WI38 (cell line): ENCODE results near the gene FBXW9.

Experiments used
- H3K4me3 ChIP-seq: 2 replicates; pipeline ENCODE4 v1.5.1; 2011; ENCODE audit warnings: low read depth, mild to moderate bottlenecking, control low read depth, low read length
- TF ChIP-seq, protein P1 (sequence below): IDR thresholded peaks from 2 replicates; pipeline ENCODE4 v1.5.1; 2012; ENCODE audit warnings: low read depth, mild to moderate bottlenecking, control low read depth, low read length

FBXW9 gene

DNA sequence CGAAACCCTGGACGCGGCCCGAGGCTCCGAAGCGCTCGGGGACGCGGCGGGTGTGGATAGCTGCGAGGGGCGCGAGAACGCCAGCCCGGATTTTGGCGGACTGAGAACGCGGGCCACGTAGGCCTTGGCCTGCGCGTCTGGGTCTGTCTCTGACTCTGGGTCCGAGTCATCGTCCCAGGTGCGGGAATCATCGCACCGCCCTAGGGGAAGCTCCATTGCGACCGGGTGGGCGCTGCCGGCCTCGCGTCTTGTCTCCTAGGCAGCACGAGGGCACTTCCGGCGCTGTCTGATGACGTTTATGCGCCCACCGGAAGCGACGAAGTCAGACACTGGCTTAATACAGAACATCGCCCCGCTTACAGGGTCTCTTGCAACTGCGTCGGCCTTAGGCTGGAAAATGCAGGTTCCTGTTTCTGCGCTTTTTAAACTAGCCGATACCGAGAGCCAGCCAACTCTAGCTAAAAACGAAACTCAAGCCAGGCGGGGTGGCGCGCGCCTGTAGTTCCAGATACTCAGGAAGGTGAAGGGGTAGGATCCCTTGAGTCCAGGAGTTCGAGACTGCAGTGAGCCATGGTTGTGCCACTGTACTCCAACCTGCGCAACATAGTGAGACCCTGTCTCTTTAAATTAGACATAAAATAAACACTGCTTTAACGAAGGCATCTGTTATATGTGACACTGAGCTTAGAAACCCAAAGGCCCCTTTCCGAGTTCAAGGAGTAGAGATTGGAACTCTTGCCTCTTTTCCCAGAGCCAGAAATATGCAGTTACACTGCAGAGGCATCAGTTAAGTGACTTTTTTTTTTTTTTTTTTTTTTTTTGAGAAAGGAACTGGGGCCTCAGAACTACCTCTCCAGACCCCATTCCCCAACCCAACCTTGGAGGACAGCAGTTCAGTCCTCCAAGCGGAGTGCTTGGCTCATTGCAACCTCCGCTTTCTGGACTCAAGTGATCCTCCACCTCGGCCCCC lies at the start of gene FBXW9:
TSS of gene FBXW9 (minus strand) at position 266 of the 970 bp plus-strand sequence. CDS start at position 216, 50 bp downstream.
- peak within 1 kb of the TSS; percentile 87 for H3K4me3 ChIP-seq
- TF ChIP-seq, protein P1, sequence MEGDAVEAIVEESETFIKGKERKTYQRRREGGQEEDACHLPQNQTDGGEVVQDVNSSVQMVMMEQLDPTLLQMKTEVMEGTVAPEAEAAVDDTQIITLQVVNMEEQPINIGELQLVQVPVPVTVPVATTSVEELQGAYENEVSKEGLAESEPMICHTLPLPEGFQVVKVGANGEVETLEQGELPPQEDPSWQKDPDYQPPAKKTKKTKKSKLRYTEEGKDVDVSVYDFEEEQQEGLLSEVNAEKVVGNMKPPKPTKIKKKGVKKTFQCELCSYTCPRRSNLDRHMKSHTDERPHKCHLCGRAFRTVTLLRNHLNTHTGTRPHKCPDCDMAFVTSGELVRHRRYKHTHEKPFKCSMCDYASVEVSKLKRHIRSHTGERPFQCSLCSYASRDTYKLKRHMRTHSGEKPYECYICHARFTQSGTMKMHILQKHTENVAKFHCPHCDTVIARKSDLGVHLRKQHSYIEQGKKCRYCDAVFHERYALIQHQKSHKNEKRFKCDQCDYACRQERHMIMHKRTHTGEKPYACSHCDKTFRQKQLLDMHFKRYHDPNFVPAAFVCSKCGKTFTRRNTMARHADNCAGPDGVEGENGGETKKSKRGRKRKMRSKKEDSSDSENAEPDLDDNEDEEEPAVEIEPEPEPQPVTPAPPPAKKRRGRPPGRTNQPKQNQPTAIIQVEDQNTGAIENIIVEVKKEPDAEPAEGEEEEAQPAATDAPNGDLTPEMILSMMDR: no peak

DNA sequence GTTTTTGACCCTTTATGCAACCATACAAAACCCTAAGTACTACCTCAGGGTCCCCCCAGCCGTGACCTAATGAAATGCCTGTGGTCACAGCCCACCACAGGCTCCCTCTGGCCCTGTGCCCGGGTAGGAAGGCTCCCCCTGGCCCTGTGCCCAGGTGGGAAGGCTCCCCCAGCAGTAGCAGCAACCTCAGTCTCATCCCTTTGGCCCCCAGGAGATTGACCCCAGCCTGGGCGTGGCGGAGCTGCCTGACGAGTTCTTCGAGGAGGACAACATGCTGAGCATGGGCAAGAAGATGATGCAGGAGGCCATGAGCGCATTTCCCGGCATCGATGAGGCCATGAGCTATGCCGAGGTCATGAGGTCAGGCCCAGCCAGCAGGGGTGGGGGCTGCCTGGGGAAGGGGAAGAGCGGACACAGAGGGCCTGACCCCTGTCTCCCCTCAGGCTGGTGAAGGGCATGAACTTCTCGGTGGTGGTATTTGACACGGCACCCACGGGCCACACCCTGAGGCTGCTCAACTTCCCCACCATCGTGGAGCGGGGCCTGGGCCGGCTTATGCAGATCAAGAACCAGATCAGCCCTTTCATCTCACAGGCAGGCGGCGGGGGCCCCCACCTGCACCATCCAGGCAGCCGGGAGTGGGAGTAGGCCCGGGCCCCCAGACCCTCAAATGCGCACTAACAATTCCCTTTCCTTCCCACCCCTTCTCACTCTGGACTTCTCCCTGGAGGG lies 48.9 kb upstream of the FBXW9 start:
- no peak overlapping the region for H3K4me3 ChIP-seq
- TF ChIP-seq, protein P1: no peak

DNA sequence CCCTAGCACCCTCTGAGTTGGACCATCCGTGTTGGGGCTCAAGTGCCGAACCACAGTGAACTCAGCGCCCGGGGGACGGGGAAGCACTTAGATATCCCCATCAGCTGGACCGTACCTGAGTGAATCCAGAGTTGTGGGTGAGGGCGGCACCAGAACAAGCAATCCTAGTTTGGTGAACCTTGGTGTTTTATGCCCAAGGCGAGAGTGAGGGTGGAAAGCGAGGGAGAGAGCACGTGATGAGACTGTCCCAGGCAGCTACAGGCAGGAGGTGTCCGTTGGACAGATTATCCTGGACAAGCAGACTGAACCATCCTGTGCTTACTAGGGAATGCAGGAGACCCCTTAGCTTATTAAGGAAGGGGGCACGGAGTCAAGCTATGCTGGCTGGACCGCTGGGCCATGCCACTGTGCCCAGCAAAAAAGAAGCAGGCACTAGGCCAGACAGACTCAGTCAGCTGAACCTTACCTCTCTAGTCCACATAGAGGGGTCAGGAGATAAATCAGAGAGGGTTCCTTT lies 41.5 kb upstream of the FBXW9 start:
- TF ChIP-seq, protein P1: no peak

DNA sequence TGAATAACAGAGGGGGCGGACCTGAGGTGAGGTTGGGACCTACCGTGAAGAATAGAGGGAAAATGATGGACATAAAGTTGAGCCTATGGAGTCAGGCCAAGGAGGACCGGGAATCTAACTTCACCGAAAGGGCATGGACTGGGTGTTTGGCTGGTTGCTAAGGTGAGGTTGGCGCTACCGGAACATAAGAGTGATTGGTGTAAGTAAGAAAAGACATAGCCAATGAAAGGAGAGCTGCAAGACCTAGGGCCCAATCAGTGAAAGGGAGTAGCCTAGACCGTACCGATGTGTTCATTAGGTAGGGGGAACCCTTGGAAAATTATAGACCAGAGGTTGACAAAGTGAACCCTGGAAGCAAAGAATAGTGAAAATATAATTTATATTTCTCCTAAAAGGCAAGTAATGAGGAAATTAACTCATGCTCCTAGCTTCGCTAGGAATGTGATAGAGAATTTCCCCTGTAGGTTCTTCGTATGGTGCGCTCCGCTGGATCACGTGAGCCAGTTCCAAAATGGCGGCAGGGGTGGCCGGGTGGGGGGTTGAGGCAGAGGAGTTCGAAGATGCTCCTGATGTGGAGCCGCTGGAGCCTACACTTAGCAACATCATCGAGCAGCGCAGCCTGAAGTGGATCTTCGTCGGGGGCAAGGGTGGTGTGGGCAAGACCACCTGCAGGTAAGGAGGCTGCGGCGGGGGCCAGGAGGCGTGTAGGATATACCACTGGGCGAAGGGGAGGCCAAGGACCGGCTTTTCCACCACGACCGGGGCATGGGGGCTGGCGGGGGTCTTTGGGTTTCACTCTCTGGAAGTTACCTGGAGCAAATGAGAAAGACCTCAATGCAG lies 40.8 kb upstream of the FBXW9 start, which contains the start of gene GET3:
TSS of gene GET3 (plus strand) at position 503 of the 840 bp plus-strand sequence. CDS start at position 512, 9 bp downstream.
- TF ChIP-seq, protein P1: no peak
- peak within 1 kb of the TSS; percentile 95 for H3K4me3 ChIP-seq

More for the DNA sequence above, 41.5 kb upstream of the FBXW9 start:
- H3K4me3 ChIP-seq: peak overlapping the region; percentile 95

DNA sequence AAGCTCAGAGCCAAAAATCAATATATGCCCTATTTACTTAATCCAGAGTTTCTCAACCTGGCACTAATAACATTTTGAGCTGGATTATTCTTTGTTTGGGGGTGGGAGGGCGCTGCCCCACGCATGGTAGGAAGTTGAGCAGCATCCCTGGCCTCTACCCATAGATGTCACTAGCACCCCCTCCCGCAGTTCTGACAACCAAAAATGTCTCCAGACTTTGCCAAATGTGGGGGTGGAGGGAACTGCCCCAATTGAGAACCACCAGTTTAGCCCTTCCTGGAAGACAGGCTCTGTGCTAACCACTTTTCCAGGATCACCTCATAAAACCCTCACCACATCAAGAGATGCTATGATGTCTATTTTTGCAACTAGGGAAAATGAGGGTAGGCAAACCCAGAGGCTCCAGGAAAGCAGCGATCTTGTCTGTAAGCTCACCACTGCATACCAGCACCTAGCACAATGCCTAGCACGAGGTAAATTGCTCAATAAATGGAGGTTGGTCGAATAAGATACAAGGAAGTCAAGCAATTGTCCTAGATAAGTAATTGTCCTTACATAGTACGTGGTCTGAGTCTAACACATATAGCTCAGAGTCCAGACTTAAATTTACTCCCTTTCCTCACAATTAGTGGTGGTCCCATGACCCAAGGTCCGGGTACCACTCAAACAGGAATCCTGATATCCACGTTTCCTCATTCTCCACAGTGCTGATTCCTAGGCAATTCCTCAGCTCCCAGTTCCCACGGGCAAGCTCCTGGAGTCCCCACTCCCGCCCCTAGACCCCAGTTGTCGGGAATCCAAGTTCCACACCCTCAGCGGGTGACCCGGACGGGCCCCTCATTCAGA lies 37.2 kb upstream of the FBXW9 start:
- H3K4me3 ChIP-seq: peak overlapping the region; percentile 97
- TF ChIP-seq, protein P1: 0 out of 2 replicates have a peak, but pooled peaks have one; percentile 19

DNA sequence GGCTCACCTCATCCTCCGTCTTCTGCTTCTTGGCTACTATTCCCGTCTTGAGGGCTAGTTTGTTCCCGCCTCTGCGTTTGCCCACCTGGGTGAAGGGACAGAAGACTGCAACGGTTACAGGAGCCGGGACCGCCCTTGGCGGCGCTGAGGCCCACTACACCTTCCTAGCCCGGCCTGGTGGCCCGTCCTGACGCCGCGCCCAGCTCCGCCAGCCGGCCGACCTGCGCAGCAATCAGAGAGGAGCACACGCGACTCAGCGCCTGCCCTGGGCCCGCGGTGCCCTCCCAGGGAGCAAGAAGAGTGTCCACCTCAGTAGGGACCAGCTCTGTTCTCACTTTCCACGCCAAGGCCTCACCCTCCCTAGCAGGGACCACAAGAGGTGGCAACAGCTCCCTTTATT lies 34.9 kb upstream of the FBXW9 start:
- H3K4me3 ChIP-seq: no peak overlapping the region
- TF ChIP-seq, protein P1: no peak
